Dedifferentiated amniotic fluid mesenchymal stem cell (primary cell): ENCODE results near the gene EPHA4.
A peak's percentile ranks its signal among the peaks of the same experiment; 100 is the strongest.
"Not testable (repeated sequence)": the region's sequence is repeated elsewhere in the genome, so short reads cannot be mapped to it uniquely, and the experiment has no call there.

Experiments
- DNase-seq: peaks from one replicate; pipeline ENCODE4 v3.0.0-alpha.2; 2016; ENCODE audit errors: extremely low spot score

EPHA4 gene

GRCh38 chr2:221539246-221539645, 32.9 kb downstream of the EPHA4 start:
- DNase-seq, result no peak

- no peak for DNase-seq
Measured at GRCh38 chr2:221535824-221536223, 36.3 kb downstream of the EPHA4 start.

GRCh38 chr2:221533299-221533698, 38.8 kb downstream of the EPHA4 start:
- DNase-seq, result no peak

- no peak for DNase-seq
Measured at GRCh38 chr2:221532641-221533040, 39.5 kb downstream of the EPHA4 start.

GRCh38 chr2:221530653-221531037, 41.5 kb downstream of the EPHA4 start:
- DNase-seq, result no peak

- DNase-seq, result peak; percentile 44
Measured at GRCh38 chr2:221529943-221530652, 42.0 kb downstream of the EPHA4 start.

GRCh38 chr2:221529177-221529942, 42.7 kb downstream of the EPHA4 start:
- no peak for DNase-seq

- DNase-seq, result no peak
Measured at GRCh38 chr2:221527776-221528309, 44.3 kb downstream of the EPHA4 start.

GRCh38 chr2:221524158-221524557, 47.9 kb downstream of the EPHA4 start:
- no peak for DNase-seq

- DNase-seq, result no peak
Measured at GRCh38 chr2:221521233-221521845, 50.8 kb downstream of the EPHA4 start.

GRCh38 chr2:221518935-221519625, 53.0 kb downstream of the EPHA4 start:
- DNase-seq, result no peak

- DNase-seq, result no peak
Measured at GRCh38 chr2:221518201-221518934, 53.7 kb downstream of the EPHA4 start.

- DNase-seq, result no peak
Measured at GRCh38 chr2:221517696-221518151, 54.4 kb downstream of the EPHA4 start.

- peak; percentile 74 for DNase-seq
Measured at GRCh38 chr2:221517146-221517695, 54.9 kb downstream of the EPHA4 start.

GRCh38 chr2:221515864-221516263, 56.2 kb downstream of the EPHA4 start:
- DNase-seq, result no peak

GRCh38 chr2:221514305-221515040, 57.6 kb downstream of the EPHA4 start:
- DNase-seq, result no peak

GRCh38 chr2:221513232-221513631, 58.9 kb downstream of the EPHA4 start:
- no peak for DNase-seq

- DNase-seq, result not testable (repeated sequence)
Measured at GRCh38 chr2:221511325-221511724, 60.8 kb downstream of the EPHA4 start.

- DNase-seq, result no peak
Measured at GRCh38 chr2:221506469-221506868, 65.6 kb downstream of the EPHA4 start.

GRCh38 chr2:221505605-221506004, 66.5 kb downstream of the EPHA4 start:
- DNase-seq, result no peak
